Immature natural killer cell (primary cell): ENCODE results near the gene MFSD6. TPM values are rescaled to one million over a fixed set of nuclear protein-coding genes. Genes with fewer than 3 reads are reported as not detected.

Experiments
- DNase-seq, 3 donors: peaks; one replicate each; pipeline ENCODE4 v3.0.0; 2022; ENCODE audit warnings: mixed read lengths in 1 of 3
- H3K27ac Mint-ChIP-seq, 6 donors: one replicate each; pipeline ENCODE4 v1.8.0; 2020; ENCODE audit warnings: mixed read lengths in 6 of 6, mild to moderate bottlenecking in 5 of 6, inconsistent platforms in 4 of 6, moderate library complexity in 3 of 6
- H3K27me3 Mint-ChIP-seq, 3 donors: one replicate each; pipeline ENCODE4 v1.8.0; 2020 to 2021; ENCODE audit warnings: low read depth in 3 of 3, mild to moderate bottlenecking in 3 of 3, mixed read lengths in 3 of 3, moderate library complexity in 3 of 3, inconsistent platforms in 1 of 3
- H3K36me3 Mint-ChIP-seq, 3 donors: one replicate each; pipeline ENCODE4 v1.8.0; 2020; ENCODE audit warnings: mixed read lengths in 3 of 3, inconsistent platforms in 2 of 3, mild to moderate bottlenecking in 2 of 3
- H3K4me1 Mint-ChIP-seq, 2 donors: one replicate each; pipeline ENCODE4 v1.8.0; 2020; ENCODE audit warnings: inconsistent platforms in 2 of 2, mild to moderate bottlenecking in 2 of 2, mixed read lengths in 2 of 2, moderate library complexity in 1 of 2
- H3K4me3 Mint-ChIP-seq, 5 donors: one replicate each; pipeline ENCODE4 v1.8.0; 2020; ENCODE audit warnings: mild to moderate bottlenecking in 5 of 5, mixed read lengths in 5 of 5, inconsistent platforms in 3 of 5, moderate library complexity in 3 of 5
- H3K9me3 Mint-ChIP-seq, 6 donors: one replicate each; pipeline ENCODE4 v1.8.0; 2020; ENCODE audit warnings: mild to moderate bottlenecking in 6 of 6, mixed read lengths in 6 of 6, inconsistent platforms in 4 of 6, moderate library complexity in 3 of 6
- polyA plus RNA-seq, 3 donors: library from polyadenylated mRNA; unstranded; fragments of 300-500 nt; fragmentation: Illumina TruSeq; gene quantifications; one replicate each; pipeline ENCODE4 v1.2.3, GENCODE V29; 2021

The MFSD6 gene
- polyA plus RNA-seq, 3 donors from 2014 or later, result 7.3 to 35.1 (median 8.5) TPM

DNA sequence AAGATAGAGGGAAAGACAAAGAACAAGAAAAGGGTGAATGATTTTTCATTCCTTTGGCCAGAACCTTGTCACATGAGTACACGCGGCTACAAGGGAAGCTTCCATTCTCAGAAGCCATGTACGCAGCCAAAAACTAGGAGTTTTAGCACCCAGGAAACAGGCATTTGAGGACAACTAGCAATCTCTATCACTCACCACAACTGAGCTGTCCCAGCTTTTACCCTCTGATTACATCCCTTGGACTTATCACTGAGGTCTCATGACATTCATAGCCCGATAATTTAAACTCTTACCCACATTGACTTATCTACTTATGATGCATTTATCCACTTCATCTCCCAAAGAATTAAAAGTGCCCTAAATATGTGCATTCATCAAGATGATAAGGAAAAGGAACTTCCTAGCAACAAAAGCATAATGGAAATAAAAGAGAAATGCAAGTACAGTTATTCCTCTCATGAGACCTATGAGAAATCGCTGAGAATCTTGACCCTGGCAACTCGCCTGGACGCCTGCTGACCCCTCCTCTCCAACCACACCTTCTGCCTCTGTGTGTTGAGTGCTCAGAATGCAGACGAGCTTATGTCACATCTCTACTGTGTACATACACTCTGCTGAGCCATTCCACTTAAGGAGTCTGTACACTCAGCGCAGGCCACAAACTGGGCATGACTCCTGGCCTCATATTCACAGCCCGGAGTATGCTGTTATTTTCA, 28.7 kb upstream of the MFSD6 start:
- H3K27ac Mint-ChIP-seq, result no peak overlapping the region
- no peaks in the 10 kb centered on the region for H3K36me3 Mint-ChIP-seq
- H3K9me3 Mint-ChIP-seq, result no peaks in the 10 kb centered on the region
- H3K4me1 Mint-ChIP-seq, result no peaks in the 10 kb centered on the region
- DNase-seq, result no peak
- H3K4me3 Mint-ChIP-seq, result no peak overlapping the region
- peaks cover 0 to 1% (median 0%) of the 10 kb centered on the region in 3 donors for H3K27me3 Mint-ChIP-seq

GRCh38 chr2:190380962-190381412, 27.2 kb upstream of the MFSD6 start:
- Mint-ChIP-seq H3K27me3 (peaks cover 0 to 1% (median 0%) of the 10 kb centered on the region in 3 donors), H3K27ac (no peak overlapping the region), H3K4me3 (no peak overlapping the region), H3K4me1 (no peaks in the 10 kb centered on the region), H3K36me3 (no peaks in the 10 kb centered on the region), H3K9me3 (no peaks in the 10 kb centered on the region)
- DNase-seq, result no peak

DNA sequence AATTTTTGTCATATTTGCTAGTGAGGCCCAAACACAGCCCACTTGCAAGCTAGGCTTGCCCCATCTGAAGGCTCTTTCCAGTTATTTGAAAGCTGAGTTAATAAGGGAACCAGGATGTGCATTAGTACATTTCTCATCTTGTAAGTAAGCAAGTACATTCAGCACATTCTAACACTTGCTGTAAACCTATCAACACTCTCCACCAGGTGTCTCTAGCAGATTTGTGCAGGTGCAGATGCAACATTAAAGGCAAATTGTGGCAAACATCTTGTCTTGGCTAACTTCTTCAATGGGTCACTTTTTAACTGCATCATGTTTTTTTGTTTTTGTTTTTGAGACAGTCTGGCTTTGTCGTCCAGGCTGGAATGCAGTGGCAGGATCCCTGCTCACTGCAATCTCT, 25.3 kb upstream of the MFSD6 start:
- H3K27me3 Mint-ChIP-seq, result peaks cover 0 to 2% (median 1%) of the 10 kb centered on the region in 3 donors
- no peak overlapping the region for H3K27ac Mint-ChIP-seq
- H3K36me3 Mint-ChIP-seq, result no peaks in the 10 kb centered on the region
- no peaks in the 10 kb centered on the region for H3K4me1 Mint-ChIP-seq
- H3K9me3 Mint-ChIP-seq, result no peaks in the 10 kb centered on the region
- DNase-seq, result peak; percentile 37 to 56 (median 49)
- no peak overlapping the region for H3K4me3 Mint-ChIP-seq

DNA sequence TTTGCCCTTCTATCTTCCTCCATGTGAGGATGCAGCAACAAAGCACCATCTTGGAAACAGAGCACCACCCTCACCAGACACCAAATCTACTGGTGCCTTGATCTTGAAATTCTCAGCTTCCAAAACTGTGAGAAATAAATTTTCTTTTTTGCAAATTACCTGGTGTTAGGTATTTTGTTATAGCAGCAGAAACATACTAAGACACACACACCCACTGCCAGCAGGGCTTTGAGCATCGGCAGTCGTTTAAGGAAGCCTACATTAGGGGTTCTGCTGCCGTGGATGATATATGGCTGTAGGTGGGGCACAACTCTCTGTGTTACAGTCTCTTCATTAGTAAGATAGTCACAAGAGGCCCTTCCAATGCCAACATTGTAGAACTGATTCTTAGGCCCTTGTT, 20.7 kb upstream of the MFSD6 start:
- Mint-ChIP-seq H3K36me3 (no peaks in the 10 kb centered on the region), H3K27me3 (peaks cover 1 to 12% (median 3%) of the 10 kb centered on the region in 3 donors), H3K4me3 (no peak overlapping the region), H3K27ac (no peak overlapping the region), H3K9me3 (no peaks in the 10 kb centered on the region), H3K4me1 (no peaks in the 10 kb centered on the region)
- no peak for DNase-seq

- Mint-ChIP-seq H3K27me3 (peaks cover 0 to 10% (median 5%) of the 10 kb centered on the region in 3 donors), H3K27ac (no peak overlapping the region), H3K4me3 (no peak overlapping the region), H3K4me1 (no peaks in the 10 kb centered on the region), H3K9me3 (no peaks in the 10 kb centered on the region), H3K36me3 (peaks cover 0 to 4% (median 3%) of the 10 kb centered on the region in 3 donors)
- no peak for DNase-seq
Observed at GRCh38 chr2:190396271-190396670, 11.9 kb upstream of the MFSD6 start.

GRCh38 chr2:190402986-190403603, 5.1 kb upstream of the MFSD6 start:
- Mint-ChIP-seq H3K27me3 (peaks cover 5 to 8% (median 6%) of the 10 kb centered on the region in 3 donors), H3K27ac (no peak overlapping the region), H3K4me3 (no peak overlapping the region), H3K36me3 (no peaks in the 10 kb centered on the region), H3K4me1 (peaks cover 0 to 7% of the 10 kb centered on the region in 2 donors), H3K9me3 (no peaks in the 10 kb centered on the region)
- DNase-seq, result no peak

DNA sequence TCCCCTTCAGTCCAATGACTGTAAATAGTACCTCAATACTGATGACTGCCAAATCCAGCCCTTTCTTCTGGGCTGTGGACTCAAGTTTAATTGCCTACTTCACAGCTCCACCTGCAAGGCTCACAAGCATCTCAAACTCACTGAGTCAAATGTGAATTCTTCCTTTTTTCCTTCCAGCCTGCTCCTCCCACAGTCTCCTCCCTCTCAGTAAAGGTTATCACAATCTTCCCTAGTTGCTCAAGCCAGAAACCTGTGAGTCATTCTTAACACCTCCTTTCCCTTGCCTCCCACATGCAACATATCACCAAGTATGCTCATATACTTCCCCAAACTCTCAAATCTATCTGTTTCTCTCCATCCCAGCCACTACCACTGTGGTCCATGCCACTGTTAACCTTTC, 3.7 kb upstream of the MFSD6 start:
- H3K4me1 Mint-ChIP-seq, result peaks cover 7 to 14% of the 10 kb centered on the region in 2 donors
- H3K4me3 Mint-ChIP-seq, result no peak overlapping the region
- H3K27ac Mint-ChIP-seq, result no peak overlapping the region
- no peaks in the 10 kb centered on the region for H3K36me3 Mint-ChIP-seq
- peaks cover 5 to 13% (median 11%) of the 10 kb centered on the region in 3 donors for H3K27me3 Mint-ChIP-seq
- H3K9me3 Mint-ChIP-seq, result no peaks in the 10 kb centered on the region
- DNase-seq, result no peak

GRCh38 chr2:190405070-190405469, 3.1 kb upstream of the MFSD6 start:
- Mint-ChIP-seq H3K27me3 (peaks cover 5 to 13% (median 11%) of the 10 kb centered on the region in 3 donors), H3K36me3 (no peaks in the 10 kb centered on the region), H3K4me3 (no peak overlapping the region), H3K9me3 (no peaks in the 10 kb centered on the region), H3K27ac (no peak overlapping the region), H3K4me1 (peaks cover 12 to 20% of the 10 kb centered on the region in 2 donors)
- DNase-seq, result no peak

GRCh38 chr2:190405995-190406394, 2.2 kb upstream of the MFSD6 start:
- no peak overlapping the region for H3K27ac Mint-ChIP-seq

DNA sequence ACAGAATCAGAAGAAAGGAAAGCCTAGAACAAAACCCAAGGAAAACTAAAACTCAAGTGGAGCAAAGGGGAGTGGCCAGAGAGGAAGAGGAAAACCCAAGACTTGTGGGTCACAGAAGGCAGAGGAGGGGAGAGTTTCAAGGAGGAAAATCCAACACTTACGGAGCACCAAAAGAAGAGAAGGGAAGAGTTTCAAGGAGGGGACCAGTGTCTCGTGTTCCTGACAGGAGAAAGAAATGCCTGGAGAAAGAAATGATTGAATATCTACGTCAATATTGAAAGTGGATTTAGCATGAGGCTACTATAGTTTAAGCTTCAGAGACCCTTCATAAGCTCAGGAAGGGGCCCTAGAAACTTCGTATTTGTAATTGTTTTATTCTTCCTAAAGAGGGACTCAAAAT, 1.4 kb upstream of the MFSD6 start:
- Mint-ChIP-seq H3K27ac (no peak overlapping the region), H3K27me3 (peaks cover 5 to 15% (median 11%) of the 10 kb centered on the region in 3 donors), H3K9me3 (no peaks in the 10 kb centered on the region), H3K4me1 (peaks cover 24 to 25% of the 10 kb centered on the region in 2 donors), H3K4me3 (no peak overlapping the region), H3K36me3 (peaks cover 0 to 5% (median 0%) of the 10 kb centered on the region in 3 donors)
- no peak for DNase-seq

More at GRCh38 chr2:190405995-190406394, 2.2 kb upstream of the MFSD6 start:
- H3K4me3 Mint-ChIP-seq, result no peak overlapping the region
- no peak for DNase-seq
- H3K36me3 Mint-ChIP-seq, result no peaks in the 10 kb centered on the region
- peaks cover 5 to 15% (median 11%) of the 10 kb centered on the region in 3 donors for H3K27me3 Mint-ChIP-seq
- no peaks in the 10 kb centered on the region for H3K9me3 Mint-ChIP-seq
- peaks cover 17 to 22% of the 10 kb centered on the region in 2 donors for H3K4me1 Mint-ChIP-seq

- Mint-ChIP-seq H3K4me3 (peak overlapping the region in 4 of 5 donors; percentile 84 to 91 (median 88)), H3K4me1 (peaks cover 28% of the 10 kb centered on the region in 2 donors), H3K27ac (no peak overlapping the region), H3K36me3 (peaks cover 0 to 6% (median 4%) of the 10 kb centered on the region in 3 donors), H3K27me3 (peaks cover 5 to 15% (median 11%) of the 10 kb centered on the region in 3 donors), H3K9me3 (no peaks in the 10 kb centered on the region)
- no peak for DNase-seq
Observed at GRCh38 chr2:190407246-190407661, 901 bp upstream of the MFSD6 start.

GRCh38 chr2:190408538-190409271, 550 bp downstream of the MFSD6 start:
- H3K27me3 Mint-ChIP-seq, result peaks cover 5 to 15% (median 11%) of the 10 kb centered on the region in 3 donors
- peak overlapping the region; percentile 90 to 96 (median 92) for H3K4me3 Mint-ChIP-seq
- H3K4me1 Mint-ChIP-seq, result peaks cover 37 to 43% of the 10 kb centered on the region in 2 donors
- peaks cover 0 to 6% (median 5%) of the 10 kb centered on the region in 3 donors for H3K36me3 Mint-ChIP-seq
- DNase-seq, result peak; percentile 79 to 83 (median 83)
- H3K27ac Mint-ChIP-seq, result peak overlapping the region; percentile 92 to 97 (median 96)
- H3K9me3 Mint-ChIP-seq, result no peaks in the 10 kb centered on the region

DNA sequence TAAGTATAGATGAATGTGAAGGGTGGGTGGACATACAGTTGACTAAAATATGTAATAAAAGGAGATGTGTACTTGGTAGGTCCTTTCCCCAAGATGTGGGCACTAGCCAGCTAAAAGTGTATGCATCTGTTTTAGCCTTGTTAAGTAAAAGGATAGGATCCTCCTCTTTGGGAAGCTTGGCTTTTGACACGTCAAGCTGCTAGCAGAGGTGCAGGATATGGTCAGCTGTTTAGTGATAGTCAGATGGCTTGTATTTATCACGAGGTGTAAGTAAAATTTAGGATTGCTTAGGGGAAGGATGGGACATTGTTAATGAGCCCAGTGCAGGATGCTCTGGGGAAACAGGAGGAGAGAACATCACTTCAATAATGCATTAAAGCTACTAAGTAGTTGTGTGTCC, 1.5 kb downstream of the MFSD6 start:
- H3K27ac Mint-ChIP-seq, result peak overlapping the region; percentile 92 to 97 (median 96)

More for the DNA sequence above, 1.5 kb downstream of the MFSD6 start:
- peaks cover 0 to 6% (median 5%) of the 10 kb centered on the region in 3 donors for H3K36me3 Mint-ChIP-seq
- H3K4me3 Mint-ChIP-seq, result peak overlapping the region; percentile 90 to 96 (median 92)
- H3K27me3 Mint-ChIP-seq, result peaks cover 5 to 15% (median 11%) of the 10 kb centered on the region in 3 donors
- DNase-seq, result no peak
- no peaks in the 10 kb centered on the region for H3K9me3 Mint-ChIP-seq
- peaks cover 40 to 48% of the 10 kb centered on the region in 2 donors for H3K4me1 Mint-ChIP-seq
